GM23338 (cell line): ENCODE results near the gene HCN2. TPM values are rescaled to one million over a fixed set of nuclear protein-coding genes. Genes with fewer than 3 reads are reported as not detected.

Experiments used
- ATAC-seq: fragments of 200-7000 bp; cut with Tn5 transposase; 3 replicates; pipeline ENCODE4 v1.9.1; 2020
- DNase-seq: peaks from one replicate; pipeline ENCODE4 v3.0.0-alpha.2; 2015; ENCODE audit warnings: low spot score
- H2AFZ ChIP-seq: fragments of 200-600 bp; sonication (generic); 2 replicates; pipeline ENCODE4 v1.8.0; 2016; ENCODE audit warnings: antibody characterized with exemption, mild to moderate bottlenecking, moderate library complexity
- H3F3A ChIP-seq: fragments of 200-600 bp; sonication (generic); replicated peaks from 2 replicates; pipeline ENCODE4 v1.8.0; 2017; ENCODE audit warnings: antibody characterized with exemption, mixed run types, low read depth
- H3K27ac ChIP-seq: fragments of 200-600 bp; sonication (generic); 2 replicates; pipeline ENCODE4 v1.6.1; 2016; ENCODE audit warnings: low read depth
- H3K27me3 ChIP-seq: fragments of 200-600 bp; sonication (generic); 2 replicates; pipeline ENCODE4 v1.8.0; 2016; ENCODE audit warnings: mild to moderate bottlenecking, mixed run types, moderate library complexity; ENCODE audit not compliant: insufficient read depth
- H3K36me3 ChIP-seq: fragments of 200-600 bp; sonication (generic); 2 replicates; pipeline ENCODE4 v1.8.0; 2016; ENCODE audit warnings: mild to moderate bottlenecking; ENCODE audit not compliant: insufficient read depth
- H3K4me1 ChIP-seq: fragments of 200-600 bp; sonication (generic); 2 replicates; pipeline ENCODE4 v1.8.0; 2016; ENCODE audit warnings: mild to moderate bottlenecking, moderate library complexity; ENCODE audit not compliant: insufficient read depth
- H3K4me2 ChIP-seq: fragments of 200-600 bp; sonication (generic); 2 replicates; pipeline ENCODE4 v1.7.1; 2017; ENCODE audit warnings: mixed run types
- H3K4me3 ChIP-seq: fragments of 200-600 bp; sonication (generic); 2 replicates; pipeline ENCODE4 v1.6.1; 2016; ENCODE audit warnings: mixed run types
- H3K79me2 ChIP-seq: fragments of 200-600 bp; sonication (generic); replicated peaks from 2 replicates; pipeline ENCODE4 v1.8.0; 2017; ENCODE audit warnings: mild to moderate bottlenecking; ENCODE audit not compliant: insufficient read depth
- H3K9me2 ChIP-seq: fragments of 200-600 bp; sonication (generic); 2 replicates; pipeline ENCODE4 v1.8.0; 2017; ENCODE audit not compliant: insufficient read depth
- H4K20me1 ChIP-seq: fragments of 200-600 bp; sonication (generic); replicated peaks from 2 replicates; pipeline ENCODE4 v1.8.0; 2017; ENCODE audit warnings: mild to moderate bottlenecking; ENCODE audit not compliant: insufficient read depth
- H3K27ac Mint-ChIP-seq: 2 replicates; pipeline ENCODE4 v1.8.0; 2020; ENCODE audit warnings: inconsistent platforms, mild to moderate bottlenecking, moderate library complexity, mixed read lengths
- H3K27me3 Mint-ChIP-seq: 3 replicates; pipeline ENCODE4 v1.8.0; 2022; ENCODE audit warnings: low read depth, mild to moderate bottlenecking, moderate library complexity, mixed read lengths, inconsistent platforms; ENCODE audit not compliant: insufficient read depth, poor library complexity
- H3K36me3 Mint-ChIP-seq: 3 replicates; pipeline ENCODE4 v1.8.0; 2021; ENCODE audit warnings: low read depth, mild to moderate bottlenecking, inconsistent platforms, moderate library complexity, mixed read lengths
- H3K4me1 Mint-ChIP-seq: 3 replicates; pipeline ENCODE4 v1.8.0; 2020; ENCODE audit warnings: mild to moderate bottlenecking, inconsistent platforms, mixed read lengths
- H3K4me3 Mint-ChIP-seq: 3 replicates; pipeline ENCODE4 v1.8.0; 2021; ENCODE audit warnings: moderate library complexity, mild to moderate bottlenecking, inconsistent platforms, mixed read lengths
- H3K9me3 Mint-ChIP-seq: 3 replicates; pipeline ENCODE4 v1.8.0; 2020; ENCODE audit warnings: moderate library complexity, mild to moderate bottlenecking, inconsistent platforms, mixed read lengths
- CREB1 ChIP-seq: fragments of 250-450 bp; sonication (Bioruptor Pico); IDR thresholded peaks from 2 replicates; pipeline ENCODE4 v1.5.0; 2020; ENCODE audit warnings: low read depth, mild to moderate bottlenecking, moderate library complexity
- EZH2 ChIP-seq: fragments of 200-600 bp; sonication (generic); IDR thresholded peaks from one replicate; pipeline ENCODE4 v1.8.0; 2017; ENCODE audit warnings: antibody characterized with exemption, mild to moderate bottlenecking, low read depth; ENCODE audit not compliant: unreplicated experiment
- EZH2phosphoT487 ChIP-seq: fragments of 200-600 bp; sonication (generic); IDR thresholded peaks from one replicate; pipeline ENCODE4 v1.8.1; 2018; ENCODE audit warnings: antibody characterized with exemption; ENCODE audit not compliant: unreplicated experiment
- POLR2AphosphoS5 ChIP-seq: IDR thresholded peaks from 2 replicates; pipeline ENCODE4 v1.6.1; 2016; ENCODE audit warnings: antibody characterized with exemption, low read depth
- STAT1 ChIP-seq: IDR thresholded peaks from one replicate; pipeline ENCODE4 v1.6.1; 2016; ENCODE audit warnings: antibody characterized with exemption; ENCODE audit not compliant: unreplicated experiment
- ZNF114 ChIP-seq: fragments of 250-450 bp; sonication (Bioruptor Pico); IDR thresholded peaks from 2 replicates; pipeline ENCODE4 v1.5.0; 2020; ENCODE audit warnings: mild to moderate bottlenecking, moderate library complexity
- ZNF331 ChIP-seq: fragments of 250-450 bp; sonication (Bioruptor Pico); IDR thresholded peaks from 2 replicates; pipeline ENCODE4 v1.5.0; 2020; ENCODE audit warnings: low read depth, mild to moderate bottlenecking, moderate library complexity
- polyA plus RNA-seq: library from polyadenylated mRNA; unstranded; fragments of >200 nt; fragmentation: Nextera tagmentation; extraction: Ambion mirVana; gene quantifications from 2 replicates; pipeline ENCODE4 v1.2.1, GENCODE V29; 2016
- total RNA-seq: library from RNA; depleted of rRNA; stranded (reverse); fragments of >200 nt; shearing (Covaris generic); gene quantifications from 2 replicates; pipeline ENCODE4 v1.2.3, GENCODE V29; 2014
- TF ChIP-seq, protein P1 (sequence below), 2 experiments: fragments of 200-600 bp in 1 of 2; sonication (generic) in 1 of 2; conservative IDR thresholded peaks; 2 replicates each; pipeline versions ENCODE4 v1.5.1 to v1.6.1; 2016 to 2017; ENCODE audit warnings: antibody characterized with exemption in 2 of 2, low read depth in 2 of 2, mild to moderate bottlenecking in 2 of 2, moderate library complexity in 1 of 2
- TF ChIP-seq, protein P2 (sequence below): IDR thresholded peaks from one replicate; pipeline ENCODE4 v1.6.1; 2018; ENCODE audit warnings: antibody characterized with exemption; ENCODE audit not compliant: unreplicated experiment

Gene HCN2
- total and polyA plus RNA-seq, 2 experiments from 2014 or later, result 0.06 to 2.9 TPM

DNA sequence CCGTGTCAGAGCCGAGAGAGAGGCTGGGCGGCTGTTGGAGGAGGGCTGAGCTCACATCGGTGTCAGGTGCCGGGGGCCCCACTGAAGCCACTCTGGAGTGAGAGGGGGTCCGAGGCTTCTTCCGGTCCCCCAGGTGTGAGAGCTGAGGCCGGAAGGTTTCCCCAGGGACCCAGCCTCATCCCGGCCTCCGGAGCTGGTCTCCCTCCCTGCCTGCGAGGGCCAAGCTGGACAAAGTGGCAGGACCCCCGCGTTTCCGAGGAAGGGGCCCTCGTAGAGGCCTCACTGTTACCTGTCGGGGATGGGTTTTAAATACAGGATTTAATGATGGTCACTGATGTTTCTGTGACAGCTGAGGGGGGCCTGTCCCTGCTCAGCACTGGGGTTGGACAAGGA, 6.6 kb downstream of the HCN2 start (continued):
- TF ChIP-seq, protein P1, sequence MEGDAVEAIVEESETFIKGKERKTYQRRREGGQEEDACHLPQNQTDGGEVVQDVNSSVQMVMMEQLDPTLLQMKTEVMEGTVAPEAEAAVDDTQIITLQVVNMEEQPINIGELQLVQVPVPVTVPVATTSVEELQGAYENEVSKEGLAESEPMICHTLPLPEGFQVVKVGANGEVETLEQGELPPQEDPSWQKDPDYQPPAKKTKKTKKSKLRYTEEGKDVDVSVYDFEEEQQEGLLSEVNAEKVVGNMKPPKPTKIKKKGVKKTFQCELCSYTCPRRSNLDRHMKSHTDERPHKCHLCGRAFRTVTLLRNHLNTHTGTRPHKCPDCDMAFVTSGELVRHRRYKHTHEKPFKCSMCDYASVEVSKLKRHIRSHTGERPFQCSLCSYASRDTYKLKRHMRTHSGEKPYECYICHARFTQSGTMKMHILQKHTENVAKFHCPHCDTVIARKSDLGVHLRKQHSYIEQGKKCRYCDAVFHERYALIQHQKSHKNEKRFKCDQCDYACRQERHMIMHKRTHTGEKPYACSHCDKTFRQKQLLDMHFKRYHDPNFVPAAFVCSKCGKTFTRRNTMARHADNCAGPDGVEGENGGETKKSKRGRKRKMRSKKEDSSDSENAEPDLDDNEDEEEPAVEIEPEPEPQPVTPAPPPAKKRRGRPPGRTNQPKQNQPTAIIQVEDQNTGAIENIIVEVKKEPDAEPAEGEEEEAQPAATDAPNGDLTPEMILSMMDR (conservative IDR thresholded peaks at IDR 0.05; ENCODE audit: low read depth in 2 of 2), result no peak
- TF ChIP-seq POLR2AphosphoS5 (no peak), ZNF114 (CRISPR knock-in tag) (no peak), CREB1 (CRISPR knock-in tag) (no peak), ZNF331 (CRISPR knock-in tag) (no peak)

DNA sequence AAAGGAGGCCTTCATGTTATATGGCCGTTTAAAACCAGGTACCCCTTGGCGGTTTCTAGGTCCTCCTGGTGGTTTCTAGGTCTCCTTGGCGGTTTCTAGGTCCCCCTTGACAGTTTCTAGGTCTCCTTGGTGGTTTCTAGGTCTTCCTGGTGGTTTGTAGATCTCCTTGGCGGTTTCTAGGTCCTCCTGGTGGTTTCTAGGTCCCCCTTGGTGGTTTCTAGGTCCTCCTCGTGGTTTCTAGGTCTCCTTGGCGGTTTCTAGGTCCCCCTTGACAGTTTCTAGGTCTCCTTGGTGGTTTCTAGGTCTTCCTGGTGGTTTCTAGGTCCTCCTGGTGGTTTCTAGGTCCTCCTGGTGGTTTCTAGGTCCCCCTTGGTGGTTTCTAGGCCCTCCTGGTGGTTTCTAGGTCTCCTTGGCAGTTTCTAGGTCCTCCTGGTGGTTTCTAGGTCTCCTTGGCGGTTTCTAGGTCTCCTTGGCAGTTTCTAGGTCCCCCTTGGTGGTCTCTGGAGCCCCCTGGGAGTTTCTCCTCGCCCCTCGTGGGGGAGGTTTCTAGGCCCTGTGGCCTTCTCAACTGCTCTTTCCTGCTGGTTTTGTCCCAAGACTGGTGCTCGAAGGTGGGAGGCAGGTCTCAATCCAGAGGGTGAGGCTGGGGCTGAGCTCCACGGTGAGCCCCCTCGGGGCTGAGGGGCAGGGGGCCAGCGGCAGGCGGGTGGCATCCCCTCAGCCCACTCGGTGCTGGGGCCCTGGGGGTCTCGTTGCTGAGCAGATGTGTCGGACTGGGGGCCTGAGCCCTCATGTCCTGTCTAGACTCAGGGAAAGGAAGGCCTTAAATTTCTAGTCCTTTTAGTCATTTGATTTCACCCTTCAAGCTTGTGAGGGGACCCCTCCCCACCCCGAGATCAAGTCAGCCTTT, 8.0 kb downstream of the HCN2 start:
- DNase-seq (no peak), ATAC-seq (no peak)
- H3K9me2 ChIP-seq, result no peaks in the 10 kb centered on the region
- no peak overlapping the region for H2AFZ ChIP-seq
- H3K4me3 ChIP-seq, result no peak overlapping the region
- H4K20me1 ChIP-seq, result no peaks in the 10 kb centered on the region
- no peaks in the 10 kb centered on the region for H3K27me3 ChIP-seq
- no peaks in the 10 kb centered on the region for H3K36me3 ChIP-seq
- H3K27ac Mint-ChIP-seq, result no peak overlapping the region
- no peak overlapping the region for H3K4me3 Mint-ChIP-seq
- no peak overlapping the region for H3K27ac ChIP-seq
- no peak overlapping the region for H3K4me2 ChIP-seq
- peaks cover 10% of the 10 kb centered on the region for H3K27me3 Mint-ChIP-seq
- H3K79me2 ChIP-seq, result no peaks in the 10 kb centered on the region
- no peaks in the 10 kb centered on the region for H3K4me1 Mint-ChIP-seq
- peaks cover 27% of the 10 kb centered on the region for H3K9me3 Mint-ChIP-seq
- H3K36me3 Mint-ChIP-seq, result peaks cover 9% of the 10 kb centered on the region
- H3F3A ChIP-seq, result no peaks in the 10 kb centered on the region
- H3K4me1 ChIP-seq, result no peaks in the 10 kb centered on the region
- TF ChIP-seq, protein P1 (conservative IDR thresholded peaks at IDR 0.05; ENCODE audit: low read depth in 2 of 2), result no peak
- TF ChIP-seq, protein P2, sequence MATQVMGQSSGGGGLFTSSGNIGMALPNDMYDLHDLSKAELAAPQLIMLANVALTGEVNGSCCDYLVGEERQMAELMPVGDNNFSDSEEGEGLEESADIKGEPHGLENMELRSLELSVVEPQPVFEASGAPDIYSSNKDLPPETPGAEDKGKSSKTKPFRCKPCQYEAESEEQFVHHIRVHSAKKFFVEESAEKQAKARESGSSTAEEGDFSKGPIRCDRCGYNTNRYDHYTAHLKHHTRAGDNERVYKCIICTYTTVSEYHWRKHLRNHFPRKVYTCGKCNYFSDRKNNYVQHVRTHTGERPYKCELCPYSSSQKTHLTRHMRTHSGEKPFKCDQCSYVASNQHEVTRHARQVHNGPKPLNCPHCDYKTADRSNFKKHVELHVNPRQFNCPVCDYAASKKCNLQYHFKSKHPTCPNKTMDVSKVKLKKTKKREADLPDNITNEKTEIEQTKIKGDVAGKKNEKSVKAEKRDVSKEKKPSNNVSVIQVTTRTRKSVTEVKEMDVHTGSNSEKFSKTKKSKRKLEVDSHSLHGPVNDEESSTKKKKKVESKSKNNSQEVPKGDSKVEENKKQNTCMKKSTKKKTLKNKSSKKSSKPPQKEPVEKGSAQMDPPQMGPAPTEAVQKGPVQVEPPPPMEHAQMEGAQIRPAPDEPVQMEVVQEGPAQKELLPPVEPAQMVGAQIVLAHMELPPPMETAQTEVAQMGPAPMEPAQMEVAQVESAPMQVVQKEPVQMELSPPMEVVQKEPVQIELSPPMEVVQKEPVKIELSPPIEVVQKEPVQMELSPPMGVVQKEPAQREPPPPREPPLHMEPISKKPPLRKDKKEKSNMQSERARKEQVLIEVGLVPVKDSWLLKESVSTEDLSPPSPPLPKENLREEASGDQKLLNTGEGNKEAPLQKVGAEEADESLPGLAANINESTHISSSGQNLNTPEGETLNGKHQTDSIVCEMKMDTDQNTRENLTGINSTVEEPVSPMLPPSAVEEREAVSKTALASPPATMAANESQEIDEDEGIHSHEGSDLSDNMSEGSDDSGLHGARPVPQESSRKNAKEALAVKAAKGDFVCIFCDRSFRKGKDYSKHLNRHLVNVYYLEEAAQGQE, result no peak
- TF ChIP-seq EZH2 (no peak), POLR2AphosphoS5 (no peak), EZH2phosphoT487 (no peak), STAT1 (no peak), CREB1 (CRISPR knock-in tag) (no peak)
